ENCODE results near the gene S100A3.

S100A3 gene

DNA sequence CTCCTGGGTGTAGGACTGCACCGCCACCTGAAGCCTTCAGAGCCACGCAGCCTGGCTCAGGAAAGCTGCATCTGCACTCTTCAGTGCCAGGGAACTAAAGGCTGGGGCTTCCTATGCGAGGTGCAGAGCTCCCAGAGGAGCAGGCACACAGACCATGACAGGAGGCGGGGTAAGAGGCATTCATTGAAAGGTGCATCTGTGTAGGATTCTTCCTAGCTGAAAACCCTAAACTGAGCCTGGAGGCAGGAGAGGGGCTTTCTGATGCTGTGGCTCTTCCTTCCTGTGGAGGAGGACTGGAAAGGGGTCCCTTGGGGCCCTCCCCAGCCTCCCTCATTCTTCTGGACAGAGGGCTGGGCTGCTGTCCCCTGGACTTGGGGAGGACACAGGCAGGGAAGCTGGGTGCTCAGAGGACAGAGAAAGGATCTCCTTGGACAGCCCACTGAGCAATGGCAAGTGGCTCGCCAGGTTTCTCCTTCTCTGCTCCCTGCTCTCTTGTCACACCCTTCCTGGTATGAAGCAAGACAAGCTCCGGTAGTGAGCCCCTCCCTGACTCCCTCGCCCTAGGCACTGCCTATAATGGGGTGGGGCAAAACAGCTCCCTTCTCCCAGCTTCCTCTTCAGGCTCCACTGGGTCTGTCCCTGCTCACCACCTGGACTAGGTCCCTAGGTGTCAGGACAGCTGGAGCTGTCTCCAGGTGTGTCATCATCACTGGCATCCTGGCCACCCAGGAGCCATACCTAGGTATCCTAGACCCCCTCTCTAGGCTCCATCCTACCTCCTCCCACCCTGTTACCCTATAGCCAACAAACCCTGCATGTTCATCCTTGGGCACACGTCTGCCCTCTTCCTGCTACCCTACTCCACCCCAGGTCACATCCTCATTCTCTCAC is 33.3 kb downstream of the S100A3 start:
- DNase-seq (ENCODE audit: low spot score) = no peak
- TF ChIP-seq, protein P1, sequence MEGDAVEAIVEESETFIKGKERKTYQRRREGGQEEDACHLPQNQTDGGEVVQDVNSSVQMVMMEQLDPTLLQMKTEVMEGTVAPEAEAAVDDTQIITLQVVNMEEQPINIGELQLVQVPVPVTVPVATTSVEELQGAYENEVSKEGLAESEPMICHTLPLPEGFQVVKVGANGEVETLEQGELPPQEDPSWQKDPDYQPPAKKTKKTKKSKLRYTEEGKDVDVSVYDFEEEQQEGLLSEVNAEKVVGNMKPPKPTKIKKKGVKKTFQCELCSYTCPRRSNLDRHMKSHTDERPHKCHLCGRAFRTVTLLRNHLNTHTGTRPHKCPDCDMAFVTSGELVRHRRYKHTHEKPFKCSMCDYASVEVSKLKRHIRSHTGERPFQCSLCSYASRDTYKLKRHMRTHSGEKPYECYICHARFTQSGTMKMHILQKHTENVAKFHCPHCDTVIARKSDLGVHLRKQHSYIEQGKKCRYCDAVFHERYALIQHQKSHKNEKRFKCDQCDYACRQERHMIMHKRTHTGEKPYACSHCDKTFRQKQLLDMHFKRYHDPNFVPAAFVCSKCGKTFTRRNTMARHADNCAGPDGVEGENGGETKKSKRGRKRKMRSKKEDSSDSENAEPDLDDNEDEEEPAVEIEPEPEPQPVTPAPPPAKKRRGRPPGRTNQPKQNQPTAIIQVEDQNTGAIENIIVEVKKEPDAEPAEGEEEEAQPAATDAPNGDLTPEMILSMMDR (IDR thresholded peaks at IDR 0.05; ENCODE audit: extremely low read depth, missing control alignments) = no peak

DNA sequence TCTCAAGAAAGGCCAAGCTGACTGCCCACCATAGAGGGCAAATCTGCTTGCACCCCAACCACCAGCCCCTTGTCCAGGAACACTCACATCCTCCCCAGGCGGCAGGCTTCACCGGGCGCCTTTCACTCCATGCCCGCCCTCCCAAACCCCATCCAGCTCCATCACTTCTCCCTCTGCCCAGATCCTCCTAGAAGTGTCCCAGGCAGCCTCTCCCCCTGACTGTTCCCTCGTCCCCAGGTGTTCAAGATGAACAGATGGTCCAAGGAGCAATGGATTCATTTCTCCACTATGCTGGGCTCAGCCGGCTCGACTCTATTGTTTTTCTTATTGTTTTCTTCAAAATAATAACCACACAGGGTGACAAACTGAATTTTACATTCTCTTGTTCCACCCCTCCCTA is 35.4 kb downstream of the S100A3 start:
- DNase-seq (ENCODE audit: low spot score) = no peak
- TF ChIP-seq, protein P1 (IDR thresholded peaks at IDR 0.05; ENCODE audit: extremely low read depth, missing control alignments) = no peak

DNA sequence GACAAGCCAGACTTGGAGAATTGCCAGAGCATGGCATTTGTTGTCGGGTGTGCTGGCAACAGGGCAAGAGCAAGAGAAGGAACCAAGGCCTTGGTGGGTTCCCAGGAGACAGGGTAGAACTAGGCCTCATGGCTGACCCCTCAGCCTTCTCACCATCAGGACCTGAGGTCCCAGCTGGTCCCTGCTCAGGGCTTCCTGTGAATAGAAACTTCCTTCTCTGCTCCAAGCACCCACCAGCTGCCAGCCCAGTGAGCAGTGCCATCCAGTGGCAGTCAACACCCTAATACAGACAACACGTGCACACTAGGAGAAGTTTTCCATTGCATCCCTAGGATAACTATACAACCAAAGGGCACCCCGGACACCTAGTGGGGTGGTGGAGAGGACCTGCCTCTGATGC is 36.0 kb downstream of the S100A3 start:
- DNase-seq (ENCODE audit: low spot score) = no peak
- TF ChIP-seq, protein P1 (IDR thresholded peaks at IDR 0.05; ENCODE audit: extremely low read depth, missing control alignments) = no peak

DNA sequence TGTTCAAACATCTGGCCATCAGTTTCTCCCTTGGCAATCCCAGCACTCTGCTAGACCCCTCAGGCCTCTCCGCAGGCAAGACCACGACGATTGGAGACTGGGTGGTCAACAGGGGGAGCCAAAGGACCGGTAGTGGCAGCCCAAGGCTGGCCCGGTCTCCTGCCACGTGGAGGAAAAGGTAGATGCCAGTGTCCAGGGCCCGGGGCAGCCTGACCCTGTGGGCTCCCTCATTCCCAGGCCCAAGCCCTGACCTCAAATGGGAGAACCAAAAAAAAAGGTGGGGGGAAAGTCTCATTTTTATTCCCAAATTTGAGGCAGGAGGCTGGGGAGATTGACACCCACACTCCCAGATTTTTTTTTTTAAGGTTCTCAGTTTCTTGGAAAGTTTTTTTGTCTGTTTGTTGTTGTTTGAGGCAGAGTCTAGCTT is 38.1 kb downstream of the S100A3 start:
- TF ChIP-seq, protein P1 (IDR thresholded peaks at IDR 0.05; ENCODE audit: extremely low read depth, missing control alignments) = peak; percentile 85
- peak; percentile 86 for DNase-seq (ENCODE audit: low spot score)

DNA sequence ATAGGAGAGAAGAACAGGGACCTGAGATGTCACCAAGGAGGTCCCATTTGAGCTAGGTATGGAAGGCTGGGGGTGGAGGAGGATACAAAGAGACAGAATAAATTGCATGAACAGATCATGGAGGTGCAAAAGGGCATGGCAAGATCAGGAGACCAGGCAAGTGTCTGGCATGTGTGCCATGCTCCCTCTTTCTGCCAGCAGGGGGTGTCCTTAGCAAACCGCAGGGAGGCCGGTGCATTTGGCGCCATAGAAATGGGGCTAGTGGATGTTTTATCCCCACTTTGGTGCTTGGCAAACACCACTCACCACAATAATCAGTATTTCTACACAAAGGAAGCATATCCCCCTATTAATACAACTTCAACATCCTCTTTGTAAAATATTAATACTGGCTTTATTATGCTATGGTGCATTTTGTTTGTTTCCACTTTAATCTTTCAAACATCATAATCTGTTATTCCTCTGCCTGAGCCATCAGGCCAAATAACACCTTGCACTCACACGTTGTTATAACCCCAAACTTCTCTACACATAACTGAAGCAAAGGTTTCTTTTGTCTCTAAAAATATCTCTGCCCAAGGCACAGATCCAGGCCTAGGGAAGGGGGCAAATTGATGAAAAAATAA is 39.2 kb downstream of the S100A3 start:
- TF ChIP-seq, protein P1 (IDR thresholded peaks at IDR 0.05; ENCODE audit: extremely low read depth, missing control alignments) = peak; percentile 60

DNA sequence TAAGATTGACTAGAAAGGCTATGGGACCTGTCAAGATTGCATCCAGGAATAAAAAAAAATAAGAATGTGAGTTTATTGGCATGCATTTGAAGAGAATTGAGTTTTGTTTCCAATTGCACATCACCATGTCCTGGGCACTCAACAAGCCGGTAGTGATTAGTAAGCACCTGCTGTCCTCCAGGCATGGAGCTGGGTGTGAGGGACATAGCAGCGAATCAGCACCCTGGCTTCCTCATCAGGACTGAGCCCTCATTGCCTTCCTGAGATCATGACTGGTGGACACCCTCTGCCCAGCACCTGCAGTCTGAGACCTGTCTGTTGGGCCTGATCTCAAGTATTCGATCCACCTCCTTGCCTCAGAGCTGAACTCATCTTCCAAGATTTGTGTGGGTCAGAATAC is 40.0 kb downstream of the S100A3 start:
- no peak for DNase-seq (ENCODE audit: low spot score)
- TF ChIP-seq, protein P1 (IDR thresholded peaks at IDR 0.05; ENCODE audit: extremely low read depth, missing control alignments) = no peak

More for the DNA sequence above, 39.2 kb downstream of the S100A3 start:
- DNase-seq (ENCODE audit: low spot score) = peak; percentile 58

DNA sequence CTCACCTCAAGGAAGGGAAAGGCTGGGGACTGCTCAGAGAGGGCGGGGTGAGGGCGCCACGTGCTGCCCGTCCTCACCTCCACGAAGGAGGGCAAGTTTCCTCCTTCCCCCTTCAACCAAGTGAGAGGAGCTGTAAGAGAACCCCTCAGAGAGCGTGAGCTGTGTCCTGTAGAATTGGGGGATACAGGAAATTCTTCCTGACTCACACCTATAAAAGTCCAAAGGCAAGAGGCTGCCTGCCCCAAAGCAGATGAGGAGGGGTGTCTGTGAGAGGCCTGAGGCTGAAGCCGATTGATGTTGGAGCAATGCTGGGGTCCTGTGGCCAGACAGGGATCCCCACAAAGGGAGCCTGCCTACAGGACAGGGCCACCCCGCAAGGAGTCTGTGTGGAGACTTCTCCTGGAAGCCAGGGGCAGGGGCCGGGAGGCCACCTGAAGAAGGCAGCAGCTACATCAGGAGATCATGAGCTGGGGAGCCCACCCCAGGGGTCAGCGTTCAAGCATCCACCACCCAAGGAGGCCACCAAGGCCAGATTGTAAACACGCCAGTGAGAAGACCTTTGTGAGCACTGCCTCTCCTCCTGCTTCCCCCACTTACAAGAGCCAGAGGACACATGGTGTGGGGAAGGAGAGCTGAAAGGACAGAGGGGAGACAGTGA is 41.0 kb downstream of the S100A3 start:
- DNase-seq (ENCODE audit: low spot score) = no peak
- TF ChIP-seq, protein P1 (IDR thresholded peaks at IDR 0.05; ENCODE audit: extremely low read depth, missing control alignments) = no peak
